Measurements from ENCODE around the gene SLC2A4. TPM values are rescaled to one million over a fixed set of nuclear protein-coding genes. Genes with fewer than 3 reads are reported as not detected.

The SLC2A4 gene
- total and polyA plus RNA-seq, 12 donors: 41.8 to 186 (median 174) TPM

GRCh38 chr17:7313890-7314718 is 32.6 kb downstream of the SLC2A4 start:
- no peak for DNase-seq
- WGBS, 2 donors: 48% methylated on average over 9 of the region's 9 CpGs
- intact Hi-C loops (cut with DNase I): no loop called here
- H3K27me3 ChIP-seq: no peaks in the 10 kb centered on the region
- H3K9me3 ChIP-seq: no peaks in the 10 kb centered on the region
- no peak for TF ChIP-seq CTCF (IDR thresholded peaks at IDR 0.05)
- H3K4me1 ChIP-seq: peaks cover 12 to 65% (median 52%) of the 10 kb centered on the region in 9 donors
- H3K36me3 ChIP-seq: peaks cover 0 to 83% (median 54%) of the 10 kb centered on the region in 9 donors
- ATAC-seq: no peak
- peak overlapping the region; percentile 82 to 100 (median 94) for H3K4me3 ChIP-seq
- H3K27ac ChIP-seq: peak overlapping the region in 9 of 10 donors; percentile 85 to 99 (median 95)

GRCh38 chr17:7314719-7315569 is 33.4 kb downstream of the SLC2A4 start, which contains the start of gene GPS2:
Gene GPS2, minus strand, starts transcription at chr17:7315360. Its CDS starts 308 bp downstream, at chr17:7315052.
- H3K9me3 ChIP-seq: no peaks in the 10 kb centered on the region
- DNase-seq (peak; percentile 93 to 95), ATAC-seq (peak; percentile 82 to 95 (median 92))
- WGBS, 2 donors: 0% methylated on average over 79 to 95 of the region's 95 CpGs
- peak within 1 kb of the TSS; percentile 85 to 99 (median 94) for H3K27ac ChIP-seq
- peaks cover 12 to 57% (median 43%) of the 10 kb centered on the region in 9 donors for H3K4me1 ChIP-seq
- H3K36me3 ChIP-seq: peaks cover 0 to 84% (median 59%) of the 10 kb centered on the region in 9 donors
- no peaks in the 10 kb centered on the region for H3K27me3 ChIP-seq
- H3K4me3 ChIP-seq: peak within 1 kb of the TSS; percentile 82 to 100 (median 94)
- TF ChIP-seq CTCF (IDR thresholded peaks at IDR 0.05): no peak
- intact Hi-C loops (cut with DNase I): no loop called here

GRCh38 chr17:7315570-7316235 is 34.2 kb downstream of the SLC2A4 start:
- Histone ChIP-seq H3K9me3 (no peaks in the 10 kb centered on the region), H3K36me3 (peaks cover 3 to 84% (median 64%) of the 10 kb centered on the region in 9 donors), H3K27me3 (no peaks in the 10 kb centered on the region), H3K27ac (peak overlapping the region; percentile 85 to 99 (median 94)), H3K4me1 (peaks cover 12 to 49% (median 36%) of the 10 kb centered on the region in 9 donors), H3K4me3 (peak overlapping the region; percentile 82 to 100 (median 94))
- no peak for DNase-seq
- WGBS, 2 donors: 40 to 41% methylated on average over 30 of the region's 30 CpGs
- ATAC-seq: peak in 6 of 8 donors; percentile 3 to 31 (median 10)
- intact Hi-C loops (cut with DNase I): no loop called here
- TF ChIP-seq CTCF (IDR thresholded peaks at IDR 0.05): no peak

All from heart right ventricle (tissue), 16 donors.